ENCODE results near the gene WFDC11.
"Not testable (repeated sequence)": the region's sequence is repeated elsewhere in the genome, so short reads cannot be mapped to it uniquely, and the experiment has no call there.

The WFDC11 gene

GRCh38 chr20:45670139-45670538 is at the start of gene WFDC11:
TSS of gene WFDC11 (minus strand) at chr20:45670239. CDS start at chr20:45650600, 19,639 bp downstream.
- no peak for DNase-seq (ENCODE audit: low spot score)

DNA sequence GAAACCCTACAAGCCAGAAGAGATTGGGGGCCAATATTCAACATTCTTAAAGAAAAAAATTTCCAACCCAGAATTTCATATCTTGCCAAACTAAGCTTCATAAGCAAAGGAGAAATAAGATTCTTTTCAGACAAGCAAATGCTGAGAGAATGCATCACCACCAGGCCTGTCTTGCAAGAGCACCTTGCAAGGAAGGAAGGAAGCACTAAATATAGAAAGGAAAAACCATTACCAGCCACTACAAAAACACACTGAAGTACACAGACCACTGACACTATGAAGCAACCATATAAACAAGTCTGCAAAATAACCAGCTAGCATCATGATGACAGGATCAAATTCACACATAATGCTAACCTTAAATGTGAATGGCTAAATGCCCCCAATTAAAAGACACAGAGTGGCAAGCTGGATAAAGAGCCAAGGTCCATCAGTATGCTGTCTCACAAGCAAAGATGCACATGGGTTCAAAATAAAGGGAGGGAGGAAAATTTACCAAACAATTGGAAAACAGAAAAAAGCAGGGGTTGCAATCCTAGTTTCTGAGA is 46.2 kb upstream of the WFDC11 start:
- DNase-seq (ENCODE audit: low spot score) = not testable (repeated sequence)

GRCh38 chr20:45704969-45705637 is 35.1 kb upstream of the WFDC11 start, which contains the start of gene WFDC10B:
TSS of gene WFDC10B (minus strand) at chr20:45705019. CDS start at chr20:45685992, 19,027 bp downstream.
- no peak for DNase-seq (ENCODE audit: low spot score)

DNA sequence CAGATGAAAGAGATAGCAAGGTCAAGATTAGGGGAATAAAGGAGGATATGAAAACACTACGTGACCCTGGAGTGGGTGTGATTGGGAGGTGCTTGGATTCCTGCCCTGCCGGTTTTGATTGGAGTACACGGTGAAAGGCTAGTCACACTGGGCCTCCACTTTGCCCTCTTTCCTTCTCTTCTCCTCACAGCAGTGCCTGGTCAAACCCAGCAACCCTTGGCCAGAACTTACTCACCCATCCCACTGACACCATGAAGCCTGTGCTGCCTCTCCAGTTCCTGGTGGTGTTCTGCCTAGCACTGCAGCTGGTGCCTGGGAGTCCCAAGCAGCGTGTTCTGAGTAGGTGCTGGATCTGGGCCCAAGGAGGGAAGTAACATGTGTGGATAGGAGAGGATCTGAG is 31.8 kb upstream of the WFDC11 start, which contains the start of gene WFDC13:
Gene WFDC13, plus strand, starts transcription at position 166 of the 400 bp plus-strand sequence. Its CDS starts 86 bp downstream, at position 252.
- DNase-seq (ENCODE audit: low spot score) = no peak

DNA sequence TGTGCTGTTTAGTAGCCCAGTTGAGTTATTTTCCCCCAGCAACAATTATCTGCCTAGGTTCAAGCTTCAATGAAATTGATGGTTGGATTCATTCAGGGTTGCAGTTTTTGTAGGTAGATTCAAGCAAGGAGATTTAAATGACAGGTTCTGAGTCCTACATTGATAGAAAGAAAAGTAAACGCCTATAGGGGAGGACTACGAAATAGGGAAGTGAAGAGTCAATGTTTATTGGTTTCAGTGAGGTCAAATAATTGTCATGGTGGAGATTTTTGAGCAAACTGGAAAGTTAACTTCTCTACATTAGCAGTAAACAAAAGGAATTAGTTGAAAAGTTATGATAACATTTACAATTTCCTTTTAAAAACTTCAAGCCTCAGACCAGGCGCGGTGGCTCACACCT is 31.1 kb upstream of the WFDC11 start:
- no peak for DNase-seq (ENCODE audit: low spot score)

- no peak for DNase-seq (ENCODE audit: low spot score)
Measured at GRCh38 chr20:45695496-45695895, 25.5 kb upstream of the WFDC11 start.

GRCh38 chr20:45693346-45693745 is 23.3 kb upstream of the WFDC11 start:
- DNase-seq (ENCODE audit: low spot score) = not testable (repeated sequence)

- no peak for DNase-seq (ENCODE audit: low spot score)
Measured at GRCh38 chr20:45685896-45686295, 15.9 kb upstream of the WFDC11 start.

- no peak for DNase-seq (ENCODE audit: low spot score)
Measured at GRCh38 chr20:45679650-45680049, 9.6 kb upstream of the WFDC11 start.

DNA sequence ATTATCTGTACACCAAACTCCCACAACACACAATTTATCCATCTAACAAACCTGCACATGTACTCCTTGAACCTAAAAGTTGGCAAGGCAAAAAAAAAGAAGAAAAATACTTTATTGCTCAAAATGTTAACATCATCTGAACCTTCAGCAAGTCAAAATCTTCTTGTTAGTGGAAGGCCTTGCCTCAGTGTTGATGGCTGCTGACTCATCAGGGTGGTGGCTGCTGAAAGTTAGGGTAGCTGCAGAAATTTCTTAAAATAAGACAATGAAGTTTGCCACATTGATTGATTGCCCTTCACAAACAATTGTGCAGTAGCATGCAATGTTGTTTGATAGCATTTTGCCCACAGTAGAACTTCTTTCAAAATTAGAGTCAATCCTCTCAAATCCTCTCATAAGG is 2.7 kb upstream of the WFDC11 start:
- DNase-seq (ENCODE audit: low spot score) = no peak

- DNase-seq (ENCODE audit: low spot score) = not testable (repeated sequence)
Measured at GRCh38 chr20:45657038-45657437, 13.0 kb downstream of the WFDC11 start.

- not testable (repeated sequence) for DNase-seq (ENCODE audit: low spot score)
Measured at GRCh38 chr20:45651726-45652125, 18.3 kb downstream of the WFDC11 start.

DNA sequence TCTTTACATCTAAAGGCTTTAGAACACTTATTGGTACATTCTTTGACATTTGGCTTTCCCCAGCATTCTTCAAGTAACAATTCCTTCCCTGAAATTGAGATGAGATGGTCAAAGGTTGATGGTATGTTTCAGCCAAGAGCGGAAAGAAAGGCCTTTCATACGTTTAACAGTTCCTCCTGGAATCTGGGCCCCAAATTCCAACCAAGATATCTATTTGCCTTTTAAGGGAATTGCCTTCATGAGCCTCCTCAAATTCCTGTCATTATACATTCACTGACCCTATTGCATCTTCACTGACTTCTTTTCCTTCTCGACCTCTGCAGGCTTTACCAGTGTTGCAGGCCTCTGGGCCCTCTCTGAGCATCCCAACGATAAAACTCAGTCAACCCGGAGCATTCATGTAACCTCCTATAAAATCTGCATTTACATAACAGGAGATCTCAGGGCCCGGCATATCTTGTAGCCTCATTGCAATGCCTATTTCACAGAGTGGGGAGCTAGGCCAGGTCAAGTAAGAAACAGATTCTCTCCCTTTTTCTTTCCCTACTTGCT is 20.7 kb downstream of the WFDC11 start:
- no peak for DNase-seq (ENCODE audit: low spot score)

GRCh38 chr20:45647441-45648050 is 22.5 kb downstream of the WFDC11 start:
- DNase-seq (ENCODE audit: low spot score) = no peak

- DNase-seq (ENCODE audit: low spot score) = no peak
Measured at GRCh38 chr20:45646875-45647274, 23.2 kb downstream of the WFDC11 start.

- not testable (repeated sequence) for DNase-seq (ENCODE audit: low spot score)
Measured at GRCh38 chr20:45645869-45646268, 24.2 kb downstream of the WFDC11 start.

DNA sequence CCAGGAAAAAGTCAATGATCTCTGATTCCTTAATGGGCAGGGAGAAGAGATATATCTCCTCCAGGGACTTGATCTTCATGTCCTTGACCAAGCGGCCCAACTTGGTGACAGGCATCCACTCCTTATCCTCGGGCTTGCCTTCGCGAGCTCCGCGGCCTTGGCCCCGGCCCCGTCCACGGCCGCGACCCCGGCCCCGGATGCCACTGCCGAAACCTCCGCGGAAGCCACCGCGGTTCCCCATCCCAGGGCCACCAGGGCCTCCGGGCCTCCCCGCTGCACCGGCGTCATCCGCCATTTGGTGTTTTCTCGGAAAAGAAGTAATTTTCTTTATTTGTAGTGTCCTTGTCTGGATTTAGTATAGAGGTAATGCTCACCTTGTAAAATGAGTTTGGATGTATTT is 29.0 kb downstream of the WFDC11 start:
- not testable (repeated sequence) for DNase-seq (ENCODE audit: low spot score)

DNA sequence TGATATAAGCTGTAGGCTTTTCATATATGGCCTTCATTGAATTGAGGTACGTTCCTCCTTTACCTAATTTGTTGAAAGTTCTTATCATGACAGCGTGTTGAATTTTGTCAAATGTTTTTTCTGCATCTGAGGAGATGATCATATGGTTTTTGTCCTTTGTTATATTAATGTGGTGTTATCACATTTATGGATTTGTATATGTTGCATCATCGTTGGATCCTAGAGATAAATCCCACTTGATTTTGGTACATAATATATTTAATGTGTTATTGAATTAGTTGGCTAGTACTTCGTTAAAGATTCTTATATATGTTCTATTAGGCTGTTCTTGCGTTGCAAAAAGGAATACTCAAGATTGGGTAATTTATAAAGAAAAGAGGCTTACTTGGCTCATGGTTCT is 30.4 kb downstream of the WFDC11 start:
- no peak for DNase-seq (ENCODE audit: low spot score)

- no peak for DNase-seq (ENCODE audit: low spot score)
Measured at GRCh38 chr20:45636513-45636912, 33.5 kb downstream of the WFDC11 start.

GRCh38 chr20:45631184-45631583 is 38.9 kb downstream of the WFDC11 start, which contains the start of gene WFDC9:
TSS of gene WFDC9 (minus strand) at chr20:45631284. CDS start at chr20:45610181, 21,103 bp downstream.
- DNase-seq (ENCODE audit: low spot score) = no peak

GRCh38 chr20:45630371-45630770 is 39.7 kb downstream of the WFDC11 start:
- no peak for DNase-seq (ENCODE audit: low spot score)

DNA sequence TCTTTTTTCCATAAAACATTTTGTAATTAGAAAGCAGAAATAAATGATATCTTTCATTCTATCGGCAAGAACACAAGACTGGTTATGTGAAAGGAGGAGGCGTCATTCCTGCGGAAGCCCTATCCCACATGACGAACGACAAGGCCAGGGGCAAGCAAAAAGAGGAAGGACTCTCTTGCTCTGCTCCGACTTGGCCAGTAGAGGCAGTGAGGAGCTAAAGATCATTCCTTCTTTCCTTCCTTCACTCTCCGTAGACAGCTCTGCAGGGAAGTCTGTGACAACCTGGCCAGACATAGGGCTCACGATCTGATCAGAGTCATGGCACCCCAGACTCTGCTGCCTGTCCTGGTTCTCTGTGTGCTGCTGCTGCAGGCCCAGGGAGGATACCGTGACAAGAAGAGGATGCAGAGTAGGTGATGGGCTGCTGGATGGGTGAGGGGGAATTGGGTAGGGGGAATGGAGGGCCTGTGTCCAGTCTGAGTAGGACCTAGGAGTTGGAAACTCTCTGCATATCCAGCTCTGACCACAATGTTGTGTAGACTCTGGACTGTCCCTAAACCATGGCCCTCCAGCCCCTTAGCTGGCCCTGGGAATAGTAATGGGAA is 40.4 kb downstream of the WFDC11 start, which contains the start of gene WFDC10A:
Gene WFDC10A, plus strand, starts transcription at position 244 of the 605 bp plus-strand sequence. Its CDS starts 75 bp downstream, at position 319.
- peak; percentile 10 for DNase-seq (ENCODE audit: low spot score)

All from hematopoietic multipotent progenitor cell treated with erythropoietin and hydrocortisone succinate and interleukin-3 and kit ligand, for 15 days (in vitro differentiated cells).